Retina (tissue), 1 donor: ENCODE data around the gene USP25.

Experiments used
- DNase-seq: peaks from one replicate; pipeline ENCODE4 v3.0.0-alpha.2; 2016

Gene USP25

GRCh38 chr21:15870819-15871218 is 141.0 kb downstream of the USP25 start:
- DNase-seq, result no peak

- DNase-seq, result no peak
These were observed 142.5 kb downstream of the USP25 start for GRCh38 chr21:15872236-15872635.

GRCh38 chr21:15874615-15875014 is 144.8 kb downstream of the USP25 start:
- no peak for DNase-seq

GRCh38 chr21:15875286-15875685 is 145.5 kb downstream of the USP25 start:
- no peak for DNase-seq

GRCh38 chr21:15893902-15894301 is 164.1 kb downstream of the USP25 start:
- DNase-seq, result no peak

GRCh38 chr21:15894596-15894995 is 164.8 kb downstream of the USP25 start:
- DNase-seq, result no peak

GRCh38 chr21:15895142-15896106 is 165.6 kb downstream of the USP25 start:
- no peak for DNase-seq

- no peak for DNase-seq
These were observed 166.7 kb downstream of the USP25 start for GRCh38 chr21:15896501-15896900.

- DNase-seq, result no peak
These were observed 174.6 kb downstream of the USP25 start for GRCh38 chr21:15904389-15904788.

GRCh38 chr21:15908187-15908586 is 178.4 kb downstream of the USP25 start:
- no peak for DNase-seq

- DNase-seq, result no peak
These were observed 198.4 kb downstream of the USP25 start for GRCh38 chr21:15928196-15928595.

- no peak for DNase-seq
These were observed 199.1 kb downstream of the USP25 start for GRCh38 chr21:15928686-15929425.

- no peak for DNase-seq
These were observed 199.8 kb downstream of the USP25 start for GRCh38 chr21:15929536-15929935.
